OCI-LY7 (cell line): ENCODE data around the gene ZIC5.

Experiments
- CTCF ChIP-seq: fragments of 200-600 bp; sonication (generic); conservative IDR thresholded peaks from 2 replicates; pipeline ENCODE4 v1.5.1; 2014; ENCODE audit warnings: mild to moderate bottlenecking, antibody characterized with exemption, low read length, moderate library complexity, mixed read lengths
- EZH2phosphoT487 ChIP-seq: fragments of 200-600 bp; sonication (generic); IDR thresholded peaks from 2 replicates; pipeline ENCODE4 v1.6.1; 2018; ENCODE audit warnings: low read depth, borderline replicate concordance, mild to moderate bottlenecking, mixed run types, antibody characterized with exemption, low read length, moderate library complexity, mixed read lengths

GRCh38 chr13:99973808-99974185, 2.2 kb upstream of the ZIC5 start:
- TF ChIP-seq CTCF (no peak), EZH2phosphoT487 (no peak)
